ENCODE results near the gene ITPK1.

Gene ITPK1

GRCh38 chr14:93023039-93023438 is 92.7 kb downstream of the ITPK1 start:
- no peak for DNase-seq

GRCh38 chr14:93019970-93020369 is 95.8 kb downstream of the ITPK1 start:
- no peak for DNase-seq

GRCh38 chr14:93019367-93019843 is 96.3 kb downstream of the ITPK1 start:
- no peak for DNase-seq

GRCh38 chr14:93018366-93018765 is 97.4 kb downstream of the ITPK1 start:
- DNase-seq: no peak

- no peak for DNase-seq
Measured at GRCh38 chr14:93017898-93018297, 97.8 kb downstream of the ITPK1 start.

- no peak for DNase-seq
Measured at GRCh38 chr14:93017301-93017797, 98.4 kb downstream of the ITPK1 start.

GRCh38 chr14:93016275-93016845 is 99.4 kb downstream of the ITPK1 start:
- DNase-seq: no peak

- no peak for DNase-seq
Measured at GRCh38 chr14:93015505-93015904, 100.2 kb downstream of the ITPK1 start.

GRCh38 chr14:93015064-93015463 is 100.7 kb downstream of the ITPK1 start:
- DNase-seq: no peak

- DNase-seq: no peak
Measured at GRCh38 chr14:93014058-93015023, 101.4 kb downstream of the ITPK1 start.

GRCh38 chr14:93012951-93013719 is 102.6 kb downstream of the ITPK1 start:
- DNase-seq: no peak

- DNase-seq: no peak
Measured at GRCh38 chr14:93012506-93012905, 103.2 kb downstream of the ITPK1 start.

GRCh38 chr14:93011650-93012325 is 103.9 kb downstream of the ITPK1 start:
- no peak for DNase-seq

GRCh38 chr14:93011141-93011529 is 104.6 kb downstream of the ITPK1 start:
- no peak for DNase-seq

GRCh38 chr14:93010522-93011140 is 105.1 kb downstream of the ITPK1 start:
- DNase-seq: no peak

GRCh38 chr14:93010130-93010499 is 105.6 kb downstream of the ITPK1 start:
- no peak for DNase-seq

- DNase-seq: no peak
Measured at GRCh38 chr14:93009471-93010129, 106.1 kb downstream of the ITPK1 start.

GRCh38 chr14:93008381-93008780 is 107.3 kb downstream of the ITPK1 start:
- no peak for DNase-seq

- no peak for DNase-seq
Measured at GRCh38 chr14:93007225-93007997, 108.3 kb downstream of the ITPK1 start.

- no peak for DNase-seq
Measured at GRCh38 chr14:93006567-93007051, 109.1 kb downstream of the ITPK1 start.

GRCh38 chr14:93005838-93006237 is 109.9 kb downstream of the ITPK1 start:
- DNase-seq: no peak

All from SIG-M5 (cell line).